ENCODE results near the gene ZAR1L. TPM values are rescaled to one million over a fixed set of nuclear protein-coding genes. Genes with fewer than 3 reads are reported as not detected.

The ZAR1L gene
- total RNA-seq, 1 experiment from 2014 or later, result not detected

DNA sequence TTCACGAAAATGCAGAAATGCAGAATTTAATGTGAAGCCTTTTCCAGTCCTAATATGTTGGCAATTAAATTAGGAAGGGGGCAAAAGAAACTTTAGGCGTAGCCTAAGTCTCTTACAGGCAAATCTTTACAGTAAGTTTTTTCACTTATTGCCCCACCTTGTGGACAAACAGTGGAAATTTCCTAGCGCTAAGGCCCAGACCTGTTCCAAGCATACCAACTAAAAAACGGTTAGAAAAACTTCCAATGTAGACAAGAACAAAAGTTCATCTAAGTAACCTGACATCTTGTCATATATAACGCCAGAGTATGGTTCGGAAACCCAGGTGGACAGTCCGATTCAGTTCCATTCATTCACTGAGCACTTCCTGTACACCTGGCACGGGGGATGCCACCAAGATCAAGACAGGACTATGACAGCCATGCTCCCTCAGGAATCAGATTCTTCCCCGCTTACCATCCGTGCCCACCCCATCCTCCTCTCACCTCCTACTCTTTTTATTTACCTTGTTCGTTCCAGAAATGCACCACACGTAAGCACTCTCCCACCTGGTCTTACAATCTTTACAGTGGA is 4.9 kb downstream of the ZAR1L start:
- peak; percentile 32 for DNase-seq
- no peak overlapping the region for H2BK120ac ChIP-seq (ENCODE audit: low read depth, low read length, poor library complexity, severe bottlenecking)
- no peak overlapping the region for H4K8ac ChIP-seq (replicated peaks; ENCODE audit: insufficient read length, low read depth, low read length)
- no peaks in the 10 kb centered on the region for H3K9me3 ChIP-seq (ENCODE audit: control insufficient read depth, low read depth, low read length)
- WGBS (ENCODE audit: extremely low coverage, insufficient read length, low lambda C conversion rate), result no CpG with 5 or more reads among the region's 12 CpGs
- H3K14ac ChIP-seq (ENCODE audit: insufficient read depth, low read length), result no peak overlapping the region
- no peak overlapping the region for H3K56ac ChIP-seq (ENCODE audit: insufficient read length, low read depth, low read length)
- H3K27ac ChIP-seq (ENCODE audit: insufficient read length, low read depth, low read length), result no peak overlapping the region
- H3T11ph ChIP-seq (ENCODE audit: low read length), result no peak overlapping the region
- no peaks in the 10 kb centered on the region for H4K20me1 ChIP-seq (ENCODE audit: control insufficient read depth, insufficient read depth, insufficient read length)
- no peak overlapping the region for H3K4ac ChIP-seq (ENCODE audit: low read depth, low read length)
- H2AFZ ChIP-seq (ENCODE audit: low read length), result no peak overlapping the region
- Mint-ChIP-seq H3K4me1 (peaks cover 6 to 11% of the 10 kb centered on the region in 2 experiments; a peak in 3 of 4 replicates), H3K27me3 (ENCODE audit: low read depth) (no peaks in the 10 kb centered on the region), H3K9me3 (no peaks in the 10 kb centered on the region), H3K36me3 (ENCODE audit: insufficient read depth in 1 of 3, low read depth in 3 of 3) (no peaks in the 10 kb centered on the region), H3K4me3 (no peak overlapping the region), H3K27ac (no peak overlapping the region)
- no peaks in the 10 kb centered on the region for H3K4me1 ChIP-seq (ENCODE audit: insufficient read depth, low read length)
- no peak overlapping the region for H4K5ac ChIP-seq (ENCODE audit: insufficient read length, low read depth, low read length)
- TF ChIP-seq, protein P1, sequence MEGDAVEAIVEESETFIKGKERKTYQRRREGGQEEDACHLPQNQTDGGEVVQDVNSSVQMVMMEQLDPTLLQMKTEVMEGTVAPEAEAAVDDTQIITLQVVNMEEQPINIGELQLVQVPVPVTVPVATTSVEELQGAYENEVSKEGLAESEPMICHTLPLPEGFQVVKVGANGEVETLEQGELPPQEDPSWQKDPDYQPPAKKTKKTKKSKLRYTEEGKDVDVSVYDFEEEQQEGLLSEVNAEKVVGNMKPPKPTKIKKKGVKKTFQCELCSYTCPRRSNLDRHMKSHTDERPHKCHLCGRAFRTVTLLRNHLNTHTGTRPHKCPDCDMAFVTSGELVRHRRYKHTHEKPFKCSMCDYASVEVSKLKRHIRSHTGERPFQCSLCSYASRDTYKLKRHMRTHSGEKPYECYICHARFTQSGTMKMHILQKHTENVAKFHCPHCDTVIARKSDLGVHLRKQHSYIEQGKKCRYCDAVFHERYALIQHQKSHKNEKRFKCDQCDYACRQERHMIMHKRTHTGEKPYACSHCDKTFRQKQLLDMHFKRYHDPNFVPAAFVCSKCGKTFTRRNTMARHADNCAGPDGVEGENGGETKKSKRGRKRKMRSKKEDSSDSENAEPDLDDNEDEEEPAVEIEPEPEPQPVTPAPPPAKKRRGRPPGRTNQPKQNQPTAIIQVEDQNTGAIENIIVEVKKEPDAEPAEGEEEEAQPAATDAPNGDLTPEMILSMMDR (conservative IDR thresholded peaks at IDR 0.05), result peak; percentile 81
- no peak overlapping the region for H2BK12ac ChIP-seq (ENCODE audit: insufficient read length, low read depth, low read length)
- H3K79me1 ChIP-seq (ENCODE audit: insufficient read depth, low read depth, low read length, poor library complexity, severe bottlenecking), result no peaks in the 10 kb centered on the region
- H2BK5ac ChIP-seq (ENCODE audit: insufficient read length, low read length), result no peak overlapping the region
- H3K18ac ChIP-seq (ENCODE audit: insufficient read length, low read depth, low read length), result no peak overlapping the region
- H3K23me2 ChIP-seq (ENCODE audit: insufficient read length, low read depth, low read length, poor library complexity, severe bottlenecking), result peaks cover 3% of the 10 kb centered on the region
- no peak overlapping the region for H3K9ac ChIP-seq (ENCODE audit: extremely low read depth, insufficient read length, low read length)
- H3K4me2 ChIP-seq (ENCODE audit: insufficient read depth, insufficient read length, low read length), result no peak overlapping the region
- no peak overlapping the region for H2BK15ac ChIP-seq (ENCODE audit: low read depth, low read length)
- no peak overlapping the region for H3K23ac ChIP-seq (ENCODE audit: insufficient read length, low read depth, low read length)
- H3K27me3 ChIP-seq (ENCODE audit: insufficient read depth, low read length), result no peaks in the 10 kb centered on the region
- H2BK20ac ChIP-seq (ENCODE audit: low read depth, low read length, poor library complexity, severe bottlenecking), result no peak overlapping the region
- no peak overlapping the region for H2AK5ac ChIP-seq (ENCODE audit: insufficient read length, low read length)
- no peak overlapping the region for H4K91ac ChIP-seq (ENCODE audit: insufficient read length, low read depth, low read length)
- no peaks in the 10 kb centered on the region for H3K79me2 ChIP-seq (ENCODE audit: insufficient read depth, low read length)
